Nephron (organoid): ENCODE results near the gene NCAN.

Source experiments
- H3K27ac Mint-ChIP-seq, 3 experiments: 2 replicates each; pipeline ENCODE4 v1.8.0; 2020; ENCODE audit warnings: mixed read lengths in 3 of 3, mild to moderate bottlenecking in 2 of 3, moderate library complexity in 1 of 3
- H3K27me3 Mint-ChIP-seq: 2 replicates; pipeline ENCODE4 v1.8.0; 2021; ENCODE audit warnings: low read depth, mild to moderate bottlenecking, moderate library complexity, mixed read lengths
- H3K36me3 Mint-ChIP-seq: 2 replicates; pipeline ENCODE4 v1.8.0; 2020; ENCODE audit warnings: low read depth, mixed read lengths
- H3K4me1 Mint-ChIP-seq: 2 replicates; pipeline ENCODE4 v1.8.0; 2020; ENCODE audit warnings: mixed read lengths
- H3K4me3 Mint-ChIP-seq, 3 experiments: 2 replicates each; pipeline ENCODE4 v1.8.0; 2020; ENCODE audit warnings: mild to moderate bottlenecking in 3 of 3, mixed read lengths in 3 of 3, moderate library complexity in 2 of 3
- H3K9me3 Mint-ChIP-seq: 2 replicates; pipeline ENCODE4 v1.8.0; 2020; ENCODE audit warnings: mixed read lengths
- CTCF ChIP-seq, 3 experiments: fragments of 200-600 bp; sonication (generic); IDR thresholded peaks; one replicate each; pipeline ENCODE4 v1.5.0; 2021; ENCODE audit warnings: antibody characterized with exemption in 3 of 3; ENCODE audit not compliant: unreplicated experiment in 3 of 3

The NCAN gene

GRCh38 chr19:19263886-19264487, 52.2 kb downstream of the NCAN start:
- H3K27ac Mint-ChIP-seq, result no peak overlapping the region

GRCh38 chr19:19267305-19267704, 55.5 kb downstream of the NCAN start:
- no peak for TF ChIP-seq CTCF (IDR thresholded peaks at IDR 0.05; ENCODE audit: unreplicated experiment in 3 of 3)
- H3K4me3 Mint-ChIP-seq, result no peak overlapping the region
- H3K4me1 Mint-ChIP-seq, result peaks cover 3% of the 10 kb centered on the region
- H3K27ac Mint-ChIP-seq, result no peak overlapping the region
- H3K36me3 Mint-ChIP-seq, result no peaks in the 10 kb centered on the region
- peaks cover 44% of the 10 kb centered on the region for H3K27me3 Mint-ChIP-seq
- no peaks in the 10 kb centered on the region for H3K9me3 Mint-ChIP-seq

More at GRCh38 chr19:19263886-19264487, 52.2 kb downstream of the NCAN start:
- H3K4me3 Mint-ChIP-seq, result no peak overlapping the region
- peaks cover 13% of the 10 kb centered on the region for H3K4me1 Mint-ChIP-seq
- peaks cover 3% of the 10 kb centered on the region for H3K9me3 Mint-ChIP-seq
- TF ChIP-seq CTCF (IDR thresholded peaks at IDR 0.05; ENCODE audit: unreplicated experiment in 3 of 3), result no peak
- peaks cover 64% of the 10 kb centered on the region for H3K27me3 Mint-ChIP-seq
- no peaks in the 10 kb centered on the region for H3K36me3 Mint-ChIP-seq

GRCh38 chr19:19268453-19269385, 57.0 kb downstream of the NCAN start:
- H3K9me3 Mint-ChIP-seq, result no peaks in the 10 kb centered on the region
- TF ChIP-seq CTCF (IDR thresholded peaks at IDR 0.05; ENCODE audit: unreplicated experiment in 3 of 3), result no peak
- H3K27me3 Mint-ChIP-seq, result peaks cover 30% of the 10 kb centered on the region
- peaks cover 5% of the 10 kb centered on the region for H3K4me1 Mint-ChIP-seq
- H3K4me3 Mint-ChIP-seq, result no peak overlapping the region
- no peaks in the 10 kb centered on the region for H3K36me3 Mint-ChIP-seq
- no peak overlapping the region for H3K27ac Mint-ChIP-seq

GRCh38 chr19:19269952-19270694, 58.4 kb downstream of the NCAN start:
- Mint-ChIP-seq H3K27me3 (peaks cover 18% of the 10 kb centered on the region), H3K4me3 (no peak overlapping the region), H3K36me3 (peaks cover 3% of the 10 kb centered on the region), H3K9me3 (no peaks in the 10 kb centered on the region), H3K4me1 (peaks cover 12% of the 10 kb centered on the region), H3K27ac (no peak overlapping the region)
- no peak for TF ChIP-seq CTCF (IDR thresholded peaks at IDR 0.05; ENCODE audit: unreplicated experiment in 3 of 3)

- Mint-ChIP-seq H3K4me1 (peaks cover 12% of the 10 kb centered on the region), H3K27me3 (peaks cover 10% of the 10 kb centered on the region), H3K4me3 (no peak overlapping the region), H3K36me3 (peaks cover 3% of the 10 kb centered on the region), H3K9me3 (no peaks in the 10 kb centered on the region), H3K27ac (no peak overlapping the region)
- TF ChIP-seq CTCF (IDR thresholded peaks at IDR 0.05; ENCODE audit: unreplicated experiment in 3 of 3), result no peak
Measured at GRCh38 chr19:19270749-19271571, 59.2 kb downstream of the NCAN start.
